D721Med (cell line): ENCODE measurements around the gene ST3GAL2.
"Not testable (repeated sequence)": the region's sequence is repeated elsewhere in the genome, so short reads cannot be mapped to it uniquely, and the experiment has no call there.

ENCODE experiments used
- DNase-seq: peaks from one replicate; pipeline ENCODE4 v3.0.0; 2011; ENCODE audit warnings: low spot score; ENCODE audit not compliant: insufficient read length
- FAIRE-seq: peaks from 2 replicates; lab custom pipeline; 2011; peaks lifted over from hg19 to GRCh38; lab: Jason Lieb, UNC
- TF ChIP-seq, protein P1 (sequence below): IDR thresholded peaks from 2 replicates; pipeline ENCODE4 v1.5.1; 2012; ENCODE audit warnings: mild to moderate bottlenecking, control low read depth; ENCODE audit not compliant: insufficient read depth; ENCODE audit errors: missing control alignments

The ST3GAL2 gene

DNA sequence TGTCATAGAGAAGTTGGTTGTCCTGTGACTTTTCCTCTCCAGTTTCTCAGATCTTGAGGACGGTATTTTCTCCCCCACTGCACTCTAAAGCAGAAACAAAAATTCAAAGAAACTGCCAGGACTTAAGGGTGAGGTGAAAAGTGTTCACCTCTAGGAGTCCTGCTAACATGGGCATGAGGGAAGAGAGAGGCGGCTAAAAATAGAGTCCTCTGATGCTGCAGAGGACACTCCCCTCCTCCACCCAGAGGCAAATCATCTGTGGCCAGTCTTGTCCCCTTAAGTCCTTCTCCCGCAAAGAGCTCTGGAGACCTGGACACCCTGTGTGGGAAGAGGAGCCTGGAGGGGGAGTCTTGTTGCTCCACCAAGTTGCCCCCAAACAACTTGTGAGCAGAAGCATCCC lies 96.9 kb downstream of the ST3GAL2 start:
- DNase-seq (no peak), FAIRE-seq (no peak)
- TF ChIP-seq, protein P1, sequence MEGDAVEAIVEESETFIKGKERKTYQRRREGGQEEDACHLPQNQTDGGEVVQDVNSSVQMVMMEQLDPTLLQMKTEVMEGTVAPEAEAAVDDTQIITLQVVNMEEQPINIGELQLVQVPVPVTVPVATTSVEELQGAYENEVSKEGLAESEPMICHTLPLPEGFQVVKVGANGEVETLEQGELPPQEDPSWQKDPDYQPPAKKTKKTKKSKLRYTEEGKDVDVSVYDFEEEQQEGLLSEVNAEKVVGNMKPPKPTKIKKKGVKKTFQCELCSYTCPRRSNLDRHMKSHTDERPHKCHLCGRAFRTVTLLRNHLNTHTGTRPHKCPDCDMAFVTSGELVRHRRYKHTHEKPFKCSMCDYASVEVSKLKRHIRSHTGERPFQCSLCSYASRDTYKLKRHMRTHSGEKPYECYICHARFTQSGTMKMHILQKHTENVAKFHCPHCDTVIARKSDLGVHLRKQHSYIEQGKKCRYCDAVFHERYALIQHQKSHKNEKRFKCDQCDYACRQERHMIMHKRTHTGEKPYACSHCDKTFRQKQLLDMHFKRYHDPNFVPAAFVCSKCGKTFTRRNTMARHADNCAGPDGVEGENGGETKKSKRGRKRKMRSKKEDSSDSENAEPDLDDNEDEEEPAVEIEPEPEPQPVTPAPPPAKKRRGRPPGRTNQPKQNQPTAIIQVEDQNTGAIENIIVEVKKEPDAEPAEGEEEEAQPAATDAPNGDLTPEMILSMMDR, result no peak

DNA sequence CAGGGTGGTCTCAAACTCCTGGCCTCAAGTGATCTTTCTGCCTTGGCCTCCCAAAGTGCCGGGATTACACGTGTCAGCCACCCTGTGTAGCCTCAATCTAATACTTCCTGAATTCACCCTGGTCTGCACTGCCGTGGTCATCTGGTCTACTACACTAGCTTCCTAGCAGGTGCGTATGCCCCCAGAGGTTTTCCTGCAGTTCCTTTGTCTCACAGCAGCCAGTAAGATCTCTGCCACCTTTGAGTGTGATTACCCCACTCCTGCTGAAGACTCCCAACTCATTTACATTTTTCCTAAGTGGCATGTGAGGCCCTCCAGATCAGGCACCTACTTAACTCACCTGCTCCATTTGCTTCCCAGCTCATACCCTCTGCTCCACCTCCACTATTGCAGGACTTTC lies 97.3 kb downstream of the ST3GAL2 start:
- TF ChIP-seq, protein P1, result no peak
- no peak for FAIRE-seq
- DNase-seq, result no peak

DNA sequence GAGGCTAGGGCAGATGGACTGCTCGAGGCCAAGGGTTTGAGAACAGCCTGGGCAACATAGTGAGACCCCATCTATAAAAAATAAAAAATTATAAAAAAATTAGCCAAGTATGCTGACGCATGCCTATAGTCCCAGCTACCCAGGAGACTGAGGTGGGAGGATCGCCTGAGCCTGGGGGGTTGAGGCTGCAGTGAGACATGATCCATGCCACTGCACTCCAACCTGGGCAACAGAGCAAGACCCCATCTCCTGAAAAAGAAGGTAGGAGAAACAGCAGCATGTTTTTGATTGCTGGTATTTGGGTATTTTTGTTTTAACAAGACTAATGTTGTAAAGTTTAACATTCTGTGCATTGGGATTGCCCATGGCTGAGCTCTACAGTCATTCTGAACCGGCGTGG lies 101.1 kb downstream of the ST3GAL2 start:
- TF ChIP-seq, protein P1, result no peak
- FAIRE-seq (no peak), DNase-seq (no peak)

DNA sequence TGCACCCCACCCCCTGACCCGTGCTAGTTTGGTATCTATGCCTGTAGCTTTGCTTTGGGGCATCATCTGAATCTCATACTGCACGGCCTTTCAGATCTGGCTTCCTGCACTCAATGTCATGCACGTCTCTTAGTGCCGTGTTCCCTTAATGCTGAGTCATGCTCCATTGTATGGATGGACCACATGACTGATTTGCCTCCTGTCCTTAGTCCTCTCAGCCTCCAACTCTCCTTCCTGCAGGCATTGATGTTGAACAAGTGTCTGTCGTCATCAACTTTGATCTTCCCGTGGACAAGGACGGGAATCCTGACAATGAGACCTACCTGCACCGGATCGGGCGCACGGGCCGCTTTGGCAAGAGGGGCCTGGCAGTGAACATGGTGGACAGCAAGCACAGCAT lies 106.2 kb downstream of the ST3GAL2 start:
- FAIRE-seq, DNase-seq: not testable (repeated sequence)

DNA sequence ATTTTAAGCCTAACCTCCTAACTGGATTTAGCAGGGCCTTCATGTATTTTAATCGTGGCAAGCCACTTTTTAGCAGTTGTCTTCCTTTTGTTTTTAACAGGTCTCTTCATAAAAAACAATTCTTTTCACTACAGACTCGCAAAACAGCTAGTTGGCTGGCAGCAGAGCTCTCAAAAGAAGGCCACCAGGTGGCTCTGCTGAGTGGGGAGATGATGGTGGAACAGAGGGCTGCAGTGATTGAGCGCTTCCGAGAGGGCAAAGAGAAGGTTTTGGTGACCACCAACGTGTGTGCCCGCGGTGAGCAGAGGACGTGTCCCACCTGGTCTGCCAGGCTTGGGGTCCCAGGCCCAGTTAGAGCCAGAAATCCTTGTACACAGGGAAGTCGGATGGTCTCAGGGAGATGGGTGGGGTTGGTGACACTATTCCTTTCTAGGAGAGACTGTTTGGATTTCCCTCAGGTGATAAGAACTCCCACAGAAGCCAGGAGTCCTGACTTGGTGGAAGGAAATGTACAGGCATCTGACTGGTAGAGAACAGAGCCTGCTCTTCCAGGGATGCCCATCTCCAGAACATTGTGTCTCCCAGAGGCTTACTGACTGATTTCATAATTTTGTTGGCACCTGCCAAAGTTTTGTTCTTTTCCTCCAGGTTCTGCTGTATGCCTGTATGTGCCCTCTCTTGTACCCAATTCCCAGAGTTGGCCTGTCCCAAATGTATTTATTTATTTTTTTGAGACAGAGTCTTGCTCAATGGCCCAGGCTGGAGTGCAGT lies 107.1 kb downstream of the ST3GAL2 start:
- FAIRE-seq, result no peak
- DNase-seq, result no peak
- TF ChIP-seq, protein P1, result peak; percentile 39

DNA sequence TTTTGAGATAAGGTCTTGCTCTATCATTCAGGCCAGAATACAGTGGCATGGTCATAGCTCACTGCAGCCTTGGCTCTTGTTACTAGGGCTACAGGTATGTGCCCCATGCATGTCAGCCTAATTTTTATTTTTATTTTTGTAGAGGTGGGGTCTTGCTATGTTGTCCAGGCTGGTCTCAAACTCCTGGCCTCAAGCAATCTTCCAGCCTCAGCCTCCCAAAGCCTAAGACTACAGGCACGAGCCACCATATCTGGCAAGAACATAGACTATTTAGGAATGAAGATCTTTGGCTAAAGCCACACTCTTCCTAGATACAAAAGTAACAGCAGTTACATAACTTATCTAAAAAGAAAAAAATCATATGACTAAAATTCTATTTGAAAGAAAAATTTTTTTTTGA lies 107.8 kb downstream of the ST3GAL2 start:
- TF ChIP-seq, protein P1, result no peak
- FAIRE-seq (no peak), DNase-seq (no peak)
